Measurements from ENCODE around the gene APOB. TPM values are rescaled to one million over a fixed set of nuclear protein-coding genes. Genes with fewer than 3 reads are reported as not detected.

APOB gene, protein sequence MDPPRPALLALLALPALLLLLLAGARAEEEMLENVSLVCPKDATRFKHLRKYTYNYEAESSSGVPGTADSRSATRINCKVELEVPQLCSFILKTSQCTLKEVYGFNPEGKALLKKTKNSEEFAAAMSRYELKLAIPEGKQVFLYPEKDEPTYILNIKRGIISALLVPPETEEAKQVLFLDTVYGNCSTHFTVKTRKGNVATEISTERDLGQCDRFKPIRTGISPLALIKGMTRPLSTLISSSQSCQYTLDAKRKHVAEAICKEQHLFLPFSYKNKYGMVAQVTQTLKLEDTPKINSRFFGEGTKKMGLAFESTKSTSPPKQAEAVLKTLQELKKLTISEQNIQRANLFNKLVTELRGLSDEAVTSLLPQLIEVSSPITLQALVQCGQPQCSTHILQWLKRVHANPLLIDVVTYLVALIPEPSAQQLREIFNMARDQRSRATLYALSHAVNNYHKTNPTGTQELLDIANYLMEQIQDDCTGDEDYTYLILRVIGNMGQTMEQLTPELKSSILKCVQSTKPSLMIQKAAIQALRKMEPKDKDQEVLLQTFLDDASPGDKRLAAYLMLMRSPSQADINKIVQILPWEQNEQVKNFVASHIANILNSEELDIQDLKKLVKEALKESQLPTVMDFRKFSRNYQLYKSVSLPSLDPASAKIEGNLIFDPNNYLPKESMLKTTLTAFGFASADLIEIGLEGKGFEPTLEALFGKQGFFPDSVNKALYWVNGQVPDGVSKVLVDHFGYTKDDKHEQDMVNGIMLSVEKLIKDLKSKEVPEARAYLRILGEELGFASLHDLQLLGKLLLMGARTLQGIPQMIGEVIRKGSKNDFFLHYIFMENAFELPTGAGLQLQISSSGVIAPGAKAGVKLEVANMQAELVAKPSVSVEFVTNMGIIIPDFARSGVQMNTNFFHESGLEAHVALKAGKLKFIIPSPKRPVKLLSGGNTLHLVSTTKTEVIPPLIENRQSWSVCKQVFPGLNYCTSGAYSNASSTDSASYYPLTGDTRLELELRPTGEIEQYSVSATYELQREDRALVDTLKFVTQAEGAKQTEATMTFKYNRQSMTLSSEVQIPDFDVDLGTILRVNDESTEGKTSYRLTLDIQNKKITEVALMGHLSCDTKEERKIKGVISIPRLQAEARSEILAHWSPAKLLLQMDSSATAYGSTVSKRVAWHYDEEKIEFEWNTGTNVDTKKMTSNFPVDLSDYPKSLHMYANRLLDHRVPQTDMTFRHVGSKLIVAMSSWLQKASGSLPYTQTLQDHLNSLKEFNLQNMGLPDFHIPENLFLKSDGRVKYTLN (N-terminal part only)
- not detected for polyA plus RNA-seq (2013, experiment 1 of 2; ENCODE audit: insufficient read length)
- polyA plus RNA-seq (2013, experiment 2 of 2; ENCODE audit: insufficient read length), result 0.22 TPM

DNA sequence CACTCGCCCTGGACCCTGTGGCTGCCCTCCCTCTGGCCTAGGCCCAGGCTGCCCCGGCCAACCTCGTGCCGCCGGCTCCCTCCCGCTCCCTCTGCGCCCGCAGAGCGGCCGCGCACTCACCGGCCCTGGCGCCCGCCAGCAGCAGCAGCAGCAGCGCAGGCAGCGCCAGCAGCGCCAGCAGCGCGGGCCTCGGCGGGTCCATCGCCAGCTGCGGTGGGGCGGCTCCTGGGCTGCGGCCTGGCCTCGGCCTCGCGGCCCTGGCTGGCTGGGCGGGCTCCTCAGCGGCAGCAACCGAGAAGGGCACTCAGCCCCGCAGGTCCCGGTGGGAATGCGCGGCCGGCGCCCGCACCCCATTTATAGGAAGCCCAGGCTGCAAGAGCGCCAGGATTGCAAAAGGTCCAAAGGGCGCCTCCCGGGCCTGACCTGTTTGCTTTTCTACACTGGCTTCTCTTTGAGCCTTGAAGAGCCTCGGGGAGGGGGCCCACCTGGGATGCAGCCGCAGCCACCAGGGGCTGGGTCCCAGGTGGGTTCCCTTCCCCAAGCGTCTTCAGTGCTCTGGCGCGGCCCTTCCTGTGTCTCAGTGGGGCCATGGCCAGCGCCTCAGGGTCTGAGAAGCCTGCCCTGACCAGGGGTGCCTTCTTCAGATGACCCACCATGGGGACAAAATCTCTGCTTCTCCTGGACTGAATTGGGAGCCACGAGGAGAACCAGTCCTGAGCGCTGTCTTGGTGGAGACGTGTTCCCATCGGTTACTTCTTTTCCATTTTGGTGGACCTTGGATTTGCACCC, at the start of gene APOB:
TSS of gene APOB (minus strand) at position 330 of the 789 bp plus-strand sequence. CDS start at position 202, 128 bp downstream.
- no peak for DNase-seq

DNA sequence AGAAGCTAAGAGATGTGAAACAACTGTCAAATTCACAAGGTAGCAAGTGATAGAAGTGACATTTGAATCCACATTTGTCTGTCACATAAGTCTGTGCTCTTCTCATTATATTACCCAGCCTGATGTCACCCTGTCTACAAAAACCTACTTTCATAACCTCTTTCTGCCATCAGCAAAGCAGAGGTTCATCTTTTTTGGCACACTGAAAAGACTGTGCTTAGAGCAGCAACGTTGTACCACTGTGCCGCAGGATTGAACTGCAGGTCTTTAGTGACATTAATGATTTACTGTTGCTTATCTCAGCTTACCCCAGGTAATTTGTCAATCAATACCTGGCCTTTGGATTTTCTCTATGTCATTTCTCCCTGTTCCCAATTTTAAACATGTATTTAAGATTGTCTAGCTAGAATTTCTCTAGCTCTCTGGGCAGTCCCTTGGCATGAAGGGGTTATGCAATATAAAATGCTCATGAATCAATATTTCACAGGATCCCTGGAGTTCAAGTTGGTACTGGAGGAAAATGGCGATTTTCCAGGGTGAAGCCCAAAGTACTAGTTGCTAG, 48.5 kb upstream of the APOB start:
- DNase-seq, result no peak

DNA sequence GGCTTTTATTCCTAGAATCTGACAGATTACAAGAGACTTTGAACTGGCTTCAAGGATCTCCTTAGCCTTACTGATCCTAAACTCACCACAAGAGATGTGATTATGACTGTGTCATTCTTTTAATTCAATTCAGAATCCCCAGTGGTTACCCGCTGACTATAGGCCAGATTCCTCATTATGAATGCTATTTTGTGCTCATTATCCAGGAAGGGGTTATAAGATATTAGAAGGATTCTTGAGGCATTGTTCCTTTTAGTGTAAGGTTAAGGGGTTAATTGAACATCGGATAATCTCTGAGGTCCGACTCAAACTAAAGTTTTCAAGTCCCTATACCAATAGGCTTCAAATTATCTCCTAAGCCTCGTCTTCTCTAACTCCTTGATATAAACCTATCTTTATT, 40.5 kb upstream of the APOB start:
- no peak for DNase-seq

DNA sequence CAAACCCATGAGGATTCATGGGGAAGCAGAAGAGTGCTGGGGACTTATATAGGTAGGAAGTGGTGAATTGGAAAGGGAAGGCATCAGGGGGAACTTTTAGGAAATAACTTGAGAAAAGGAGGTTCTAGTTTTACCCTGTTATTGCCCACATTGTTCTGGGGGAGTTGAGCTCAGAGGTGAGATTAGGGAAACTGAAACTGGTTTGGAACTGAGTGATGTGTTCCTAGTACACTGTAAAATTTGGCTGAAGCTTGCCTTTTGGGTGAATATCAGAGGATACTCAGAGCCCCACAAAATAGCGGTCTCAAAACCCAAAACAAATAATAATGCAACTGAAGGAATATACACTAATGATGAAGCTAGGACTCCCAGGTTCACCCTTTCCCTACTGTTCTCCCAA, 39.6 kb upstream of the APOB start:
- DNase-seq, result no peak

DNA sequence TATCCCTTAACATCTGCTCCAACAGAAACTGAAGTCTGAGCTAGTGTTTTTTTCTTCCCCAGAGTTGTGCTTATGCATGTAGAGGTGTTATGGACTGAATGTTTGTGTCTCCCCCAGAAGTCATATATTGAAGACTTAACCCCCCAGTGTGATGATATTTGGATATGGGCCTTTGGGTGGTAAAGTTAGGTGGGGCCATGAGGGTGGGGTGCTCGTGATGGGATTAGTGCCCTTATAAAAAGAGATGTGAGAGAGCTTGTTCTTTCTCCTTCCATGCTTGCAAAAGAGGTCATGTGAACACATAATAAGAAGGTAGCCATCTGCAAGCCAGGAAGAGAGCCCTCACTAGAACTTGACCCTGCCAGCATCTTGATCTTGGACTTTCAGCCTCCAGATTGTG, 34.4 kb upstream of the APOB start:
- no peak for DNase-seq

DNA sequence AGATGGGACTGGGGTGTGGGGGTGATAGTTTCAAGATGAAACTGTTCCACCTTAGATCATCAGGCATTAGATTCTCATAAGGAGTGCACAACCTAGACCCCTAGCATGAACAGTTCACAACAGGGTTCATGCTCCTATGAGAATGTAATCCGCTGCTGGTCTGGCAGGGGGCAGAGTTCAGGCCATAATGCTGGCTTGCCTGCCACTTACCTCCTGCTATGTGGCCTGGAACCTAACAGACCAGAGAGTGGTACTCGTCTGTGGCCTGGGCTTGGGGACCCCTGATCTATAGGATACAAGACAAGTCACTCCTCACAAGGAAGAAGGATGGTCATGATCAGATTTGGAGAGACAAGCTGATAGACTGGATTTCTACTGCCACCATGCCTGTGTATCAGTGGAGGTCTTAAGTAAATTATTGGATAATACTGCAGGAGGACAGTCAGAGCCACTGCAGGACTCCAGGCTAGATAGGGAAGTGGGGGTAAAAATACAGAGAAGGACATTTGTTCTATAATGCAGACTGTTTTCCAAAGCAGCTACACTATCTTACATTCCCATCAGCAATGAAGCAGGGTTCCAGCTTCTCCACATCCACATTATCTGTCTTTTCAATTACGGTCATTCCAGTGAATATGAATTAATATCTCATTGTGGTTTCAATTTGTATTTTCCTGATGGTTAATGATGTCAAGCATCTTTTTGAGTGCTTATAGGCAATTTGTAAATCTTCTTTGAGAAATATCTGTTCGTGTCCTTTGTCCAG, 28.8 kb upstream of the APOB start:
- no peak for DNase-seq

DNA sequence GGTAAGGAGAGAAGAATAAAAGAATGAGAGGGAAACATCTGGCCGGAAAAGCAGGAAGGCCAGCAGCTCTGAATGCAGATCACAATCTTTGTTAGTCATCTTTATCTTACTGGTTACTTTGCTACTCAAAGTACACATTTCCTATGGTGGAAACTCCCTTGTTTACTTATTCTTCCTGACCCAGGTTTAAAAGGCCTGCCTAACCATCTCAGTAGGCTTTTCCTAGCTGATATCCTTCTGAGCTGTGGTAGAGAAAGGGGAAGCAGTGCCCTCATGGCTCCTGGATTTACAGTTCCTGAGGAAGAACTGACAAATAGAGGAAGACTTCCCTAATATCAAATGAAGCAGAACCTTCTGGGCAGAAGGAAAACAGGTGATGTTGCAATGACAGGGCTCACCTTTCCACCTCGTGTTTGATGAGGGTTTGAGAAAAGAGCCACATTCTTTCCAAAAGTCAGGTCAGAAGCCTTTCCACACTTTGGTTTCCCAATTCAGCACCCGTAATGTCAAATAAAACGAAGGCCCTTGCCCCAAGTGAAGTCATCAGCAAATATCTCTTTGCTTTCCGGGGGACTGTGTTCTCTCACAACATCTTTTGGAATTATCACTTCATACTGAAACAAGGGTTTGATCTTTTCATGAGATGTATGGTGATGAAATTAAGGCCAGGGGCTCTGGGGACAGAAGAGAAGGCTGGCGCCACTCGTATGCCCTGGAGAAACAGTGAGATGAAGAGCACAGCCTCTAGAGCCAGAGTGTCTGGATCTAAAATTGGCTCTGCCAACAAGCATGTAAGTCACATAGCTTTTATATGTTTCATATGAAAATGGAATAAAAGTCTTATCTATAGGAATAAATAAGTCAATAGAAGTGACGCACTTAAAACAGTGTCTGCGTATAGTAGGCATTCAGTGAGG, 26.7 kb upstream of the APOB start:
- DNase-seq, result no peak

DNA sequence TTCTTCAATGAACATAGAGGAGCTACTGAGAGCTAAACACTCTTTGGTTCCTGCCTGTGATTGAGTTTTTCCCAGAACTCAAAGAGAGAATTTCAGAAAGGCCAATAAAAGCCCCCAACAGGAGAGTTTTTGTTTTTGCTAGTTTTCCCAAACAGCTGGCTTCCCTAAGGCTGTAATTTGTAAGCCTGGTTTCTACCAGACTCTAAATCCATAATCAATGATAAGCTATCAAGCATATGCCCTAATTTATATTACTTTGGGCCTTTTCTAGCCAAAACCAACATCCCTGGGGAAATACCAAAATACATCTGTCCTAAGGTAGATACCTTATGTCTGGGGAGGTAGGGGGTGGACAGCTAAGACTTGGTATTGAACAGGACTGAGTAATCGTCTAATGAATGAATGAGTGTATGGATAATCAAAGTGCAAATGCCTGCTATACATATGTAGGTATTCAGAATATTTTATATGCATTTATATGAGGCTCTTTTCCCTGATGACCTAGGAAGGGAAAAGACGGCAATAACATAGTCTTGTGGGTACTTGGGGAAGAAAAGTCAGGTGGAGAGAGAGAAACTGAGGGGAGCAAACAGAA, 26.0 kb upstream of the APOB start:
- DNase-seq, result no peak

DNA sequence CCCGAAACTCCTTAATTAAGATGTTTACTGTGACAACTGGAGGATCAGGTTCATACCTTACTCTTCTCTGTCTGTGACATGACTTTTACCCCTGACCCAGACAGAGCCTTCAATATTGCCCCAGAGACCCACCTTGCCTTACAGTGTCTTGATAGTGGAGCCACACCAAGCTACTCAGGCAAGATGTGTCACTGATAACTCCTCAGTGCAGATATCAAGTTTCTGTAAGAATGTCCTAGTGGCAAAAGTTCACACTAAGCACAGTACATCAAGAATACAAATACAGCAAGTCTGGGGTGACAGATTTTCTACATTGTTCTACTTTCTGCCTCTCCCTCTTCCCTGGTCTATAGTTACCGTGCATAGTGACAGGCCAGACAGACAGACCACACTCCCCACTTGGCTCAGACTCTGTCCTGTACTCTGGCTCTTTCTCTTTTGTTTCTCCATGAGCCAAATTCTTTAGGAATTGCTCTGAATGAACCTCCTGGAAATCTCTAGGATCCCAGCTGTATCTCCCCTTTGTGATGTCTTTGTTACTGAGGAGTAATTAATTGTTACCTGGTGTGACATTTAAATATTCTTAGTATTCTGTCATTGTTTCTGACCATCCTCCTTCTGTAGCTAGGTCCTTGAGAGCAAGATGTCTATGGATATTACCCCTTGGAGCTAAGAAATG, 24.1 kb upstream of the APOB start:
- DNase-seq, result no peak

DNA sequence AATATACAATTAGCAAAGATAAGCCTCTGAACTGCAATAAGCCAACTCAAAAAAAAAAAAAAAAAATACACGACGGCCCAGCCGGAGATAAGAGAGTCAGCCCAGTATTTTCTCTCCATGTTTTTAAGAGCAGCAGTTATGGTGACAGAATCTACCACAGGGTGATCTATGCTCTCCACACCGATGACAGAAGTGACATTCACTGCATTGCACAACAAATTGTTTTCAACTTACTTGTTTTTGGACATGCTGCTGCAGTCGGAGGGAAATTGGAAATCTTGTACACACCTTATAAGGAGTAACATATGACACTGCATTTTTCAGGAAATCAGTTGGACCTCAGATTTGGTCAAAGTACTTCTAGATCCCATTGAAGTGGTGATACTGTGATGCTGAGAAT, 23.3 kb upstream of the APOB start:
- no peak for DNase-seq

DNA sequence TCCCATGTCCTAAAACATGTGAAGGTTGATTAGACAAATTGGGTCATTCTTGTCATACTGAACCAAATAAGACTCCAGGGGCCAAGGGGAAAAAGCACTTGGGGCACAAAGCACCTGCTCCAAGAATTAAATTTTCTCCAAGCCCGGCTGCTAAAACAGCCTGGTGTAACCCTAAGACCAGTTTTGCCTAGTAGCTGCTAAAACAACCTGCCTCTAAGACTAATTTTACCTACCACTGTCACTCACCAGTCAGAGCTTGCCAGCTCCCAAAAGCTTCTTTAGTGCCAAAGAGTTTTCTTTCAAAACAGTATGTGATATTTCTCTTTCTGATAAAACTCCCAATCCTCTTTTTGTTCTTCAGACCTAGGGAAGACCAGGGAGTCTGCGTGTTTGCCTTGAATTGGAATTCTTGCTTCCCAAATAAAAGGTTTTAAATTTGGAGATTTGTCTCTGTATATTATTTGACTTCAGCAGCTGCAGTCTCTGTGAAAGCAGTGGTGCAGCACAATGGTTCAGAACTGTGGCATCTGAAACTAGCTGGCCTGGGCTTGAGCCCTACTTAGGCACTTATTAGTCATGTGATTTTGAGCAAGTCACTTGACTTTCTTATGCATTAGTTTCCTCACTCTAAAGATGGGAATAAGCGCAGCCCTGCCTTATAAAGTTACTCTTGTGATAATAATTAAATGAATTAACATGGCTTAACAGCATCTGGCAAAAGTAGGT, 16.2 kb upstream of the APOB start:
- no peak for DNase-seq

DNA sequence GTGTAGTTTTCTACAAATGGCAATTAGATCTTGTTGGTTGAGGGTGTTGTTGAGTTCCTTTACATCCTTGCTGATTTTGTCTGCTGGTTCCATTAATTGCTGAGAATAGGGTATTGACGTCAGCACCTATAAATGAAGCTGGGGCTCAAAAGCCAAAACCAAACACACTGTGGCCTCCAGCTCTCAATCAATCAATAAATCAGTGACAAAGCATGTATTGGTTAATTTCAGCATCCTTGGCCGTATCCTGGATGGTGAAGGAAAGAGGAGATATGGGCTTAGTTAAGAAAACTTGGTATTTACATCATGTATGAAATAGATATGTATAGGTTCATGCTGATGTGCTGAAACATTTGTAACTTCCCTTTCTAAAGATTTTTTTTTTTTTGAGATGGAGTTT, 13.2 kb upstream of the APOB start:
- DNase-seq, result no peak

DNA sequence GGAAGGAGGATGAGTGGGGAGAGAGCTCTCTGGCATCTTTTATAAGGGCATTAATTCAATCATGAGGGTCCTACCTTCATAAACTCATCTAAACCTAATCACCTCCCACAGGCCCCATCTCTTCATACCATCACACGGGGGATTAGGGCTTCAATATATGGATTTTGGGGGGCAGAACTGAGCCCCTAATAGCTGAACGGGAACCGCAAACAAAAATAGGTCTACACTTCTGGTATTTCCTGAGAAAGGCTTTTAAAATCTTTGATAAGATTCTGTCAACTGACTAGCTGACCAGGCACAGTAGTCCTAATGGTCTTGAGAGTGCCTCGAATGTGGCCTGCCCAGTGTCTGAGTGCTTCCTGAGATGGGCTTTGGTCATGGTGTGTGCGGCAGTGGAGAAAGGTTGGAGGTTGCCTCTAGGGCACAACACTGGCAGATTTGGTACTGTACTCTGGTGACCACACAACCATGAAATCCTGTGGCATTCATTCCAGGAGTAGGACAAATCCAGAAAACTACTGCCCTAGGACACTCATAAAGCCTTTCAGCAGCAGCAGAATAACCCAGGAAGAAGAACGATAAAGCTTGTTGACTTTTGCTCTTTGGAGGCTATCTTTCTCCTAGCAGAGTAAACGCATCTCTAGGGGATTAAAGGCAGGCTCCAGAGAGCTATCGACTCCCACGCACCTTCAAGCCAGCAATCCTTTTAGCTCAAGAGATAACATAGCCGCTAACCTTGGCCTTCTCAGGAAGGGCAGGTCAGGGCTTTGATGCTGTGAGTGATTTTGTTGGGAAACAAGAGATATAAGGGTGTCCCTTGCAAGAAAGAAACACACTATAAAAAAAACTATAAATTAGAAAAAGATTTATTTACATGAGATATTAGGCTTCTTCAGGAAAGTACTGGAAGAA, 12.3 kb upstream of the APOB start:
- no peak for DNase-seq

DNA sequence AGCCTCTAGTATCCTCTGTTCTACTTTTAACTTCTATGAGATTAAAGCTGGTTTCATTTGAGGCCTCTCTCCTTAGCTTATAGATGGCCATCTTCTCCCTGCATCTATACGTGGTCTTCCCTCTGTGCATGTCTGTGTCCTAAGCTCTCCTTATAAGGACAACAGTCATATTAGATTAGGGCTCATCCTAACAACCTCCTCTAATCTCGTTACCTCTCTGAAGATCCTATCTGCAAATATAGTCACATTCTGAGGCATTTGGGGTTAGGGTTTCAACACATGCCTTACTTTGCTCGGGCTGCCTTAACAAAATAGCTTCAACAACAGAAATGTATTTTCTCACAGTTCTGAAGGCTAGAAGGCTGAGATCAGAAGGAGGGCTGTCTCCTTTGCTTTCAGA, 11.6 kb upstream of the APOB start:
- DNase-seq, result no peak

DNA sequence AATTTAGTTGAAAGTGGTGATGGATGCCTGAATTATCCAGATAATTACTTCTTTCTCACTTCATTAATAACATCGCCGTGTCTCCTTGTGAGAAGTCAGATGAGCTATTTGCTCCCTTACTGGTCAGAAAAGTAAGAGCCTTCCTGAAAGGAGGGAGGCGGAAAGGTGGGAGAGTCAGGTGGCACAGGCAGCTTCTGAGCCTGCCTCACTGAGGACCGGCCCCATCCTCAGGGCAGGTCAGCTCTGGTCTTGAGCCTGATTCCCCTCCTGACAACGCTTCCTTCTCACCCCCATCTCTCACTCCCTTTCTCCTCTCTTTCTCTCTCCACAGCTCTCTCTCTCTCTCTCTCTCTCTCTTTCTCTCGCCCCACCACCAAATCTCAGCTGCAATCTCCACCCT, 10.1 kb upstream of the APOB start:
- DNase-seq, result no peak

DNA sequence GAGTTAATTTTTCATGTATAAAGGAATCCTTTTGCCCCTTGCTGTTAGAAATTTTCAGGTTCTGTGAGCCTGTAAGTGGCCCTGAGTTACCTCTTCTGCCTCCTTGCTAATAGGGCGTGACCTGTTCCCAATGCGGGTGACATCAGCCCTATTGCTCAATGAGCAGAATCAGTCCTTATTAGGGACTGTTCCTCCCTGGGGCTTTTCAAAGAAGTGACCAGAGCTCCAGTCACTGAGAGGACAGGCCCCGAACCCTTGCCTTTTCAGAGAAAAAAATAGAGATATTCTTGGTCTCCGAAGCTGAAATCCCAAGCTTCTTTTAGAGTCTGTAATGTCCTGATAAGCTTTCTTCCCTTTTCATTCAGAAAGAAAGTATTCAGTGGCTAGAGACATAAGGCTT, 8.2 kb upstream of the APOB start:
- DNase-seq, result no peak

DNA sequence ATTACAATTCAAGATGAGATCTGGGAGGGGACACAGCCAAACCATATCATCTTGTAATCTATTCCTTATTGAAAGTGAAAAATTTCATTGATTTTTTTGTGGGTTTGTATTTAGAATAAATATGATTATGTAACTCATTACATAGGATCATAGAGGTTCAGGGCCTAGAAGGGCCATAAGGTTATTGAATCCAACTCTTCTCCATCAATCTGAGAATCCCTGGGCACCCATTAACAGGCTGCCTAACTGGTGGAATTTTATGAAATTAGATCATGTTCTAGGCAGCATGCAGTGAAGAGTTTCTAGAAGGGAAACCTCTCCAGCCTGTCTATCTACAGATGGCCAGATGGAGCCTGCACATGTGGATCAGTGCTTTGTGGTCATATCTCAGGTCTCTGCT, 6.3 kb upstream of the APOB start:
- DNase-seq, result no peak
